Uterus (tissue), 2 donors: ENCODE data around the gene STAM2.

Experiments used
- CTCF ChIP-seq, 4 experiments: fragments of 200-600 bp in 2 of 4; fragments of 450-650 bp in 2 of 4; sonication (generic) in 2 of 4; IDR thresholded peaks; one replicate each; pipeline ENCODE4 v1.5.1; 2016 to 2019; ENCODE audit warnings: antibody characterized with exemption in 4 of 4, mild to moderate bottlenecking in 2 of 4, moderate library complexity in 1 of 4
- POLR2A ChIP-seq, 2 donors: fragments of 450-650 bp; IDR thresholded peaks; one replicate each; pipeline ENCODE4 v1.6.1; 2016; ENCODE audit warnings: antibody characterized with exemption in 2 of 2, mild to moderate bottlenecking in 1 of 2, moderate library complexity in 1 of 2

GRCh38 chr2:152161598-152161997 lies 14.0 kb downstream of the STAM2 start:
- no peak for TF ChIP-seq CTCF (IDR thresholded peaks at IDR 0.05)
- no peak for TF ChIP-seq POLR2A (IDR thresholded peaks at IDR 0.05)
